GM19025 (cell line): Measurements from ENCODE around the gene SSU72.
"Not testable (repeated sequence)": the region's sequence is repeated elsewhere in the genome, so short reads cannot be mapped to it uniquely, and the experiment has no call there.

Experiments
- ATAC-seq: cut with Tn5 transposase; IDR thresholded peaks from one replicate; pipeline ENCODE4 v1.9.1; 2021; ENCODE audit warnings: mild to moderate bottlenecking, low read depth, moderate library complexity; ENCODE audit not compliant: unreplicated experiment

Gene SSU72

DNA sequence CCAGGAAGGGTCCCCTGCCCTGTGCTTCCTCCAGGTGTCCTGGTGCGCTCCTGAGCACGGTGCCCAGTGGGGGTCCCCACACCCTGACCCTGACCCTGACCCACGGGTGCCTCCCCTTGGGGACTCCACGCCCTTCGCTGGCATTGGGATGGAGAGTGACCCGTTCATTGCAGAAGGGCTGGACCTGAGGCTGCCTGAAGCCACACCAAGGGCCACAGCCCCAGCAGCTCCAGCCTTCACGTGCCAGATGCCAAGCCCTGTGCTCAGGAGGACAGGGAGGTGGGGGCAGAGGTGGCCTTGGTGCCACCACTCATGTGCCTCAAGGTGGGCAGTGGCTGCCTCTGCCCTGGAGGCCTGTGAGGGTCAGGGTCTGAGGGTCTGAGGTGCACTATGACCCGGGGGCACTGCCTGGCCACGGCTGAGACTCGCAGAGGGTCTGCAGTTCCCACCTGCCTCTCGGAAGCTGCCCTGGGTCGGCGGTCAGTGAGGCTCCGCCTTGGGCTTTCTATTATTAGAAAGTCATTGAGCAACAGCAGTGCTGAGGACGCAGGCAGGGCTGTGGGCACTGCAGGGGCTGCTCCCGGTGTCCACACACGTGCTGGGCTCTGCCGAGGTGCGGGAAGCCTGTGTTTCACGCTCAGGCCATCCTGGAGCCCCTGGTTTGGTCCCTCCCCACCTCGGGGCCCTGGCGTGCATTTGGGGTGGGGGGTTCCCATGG lies 41.3 kb downstream of the SSU72 start:
- ATAC-seq: not testable (repeated sequence)

DNA sequence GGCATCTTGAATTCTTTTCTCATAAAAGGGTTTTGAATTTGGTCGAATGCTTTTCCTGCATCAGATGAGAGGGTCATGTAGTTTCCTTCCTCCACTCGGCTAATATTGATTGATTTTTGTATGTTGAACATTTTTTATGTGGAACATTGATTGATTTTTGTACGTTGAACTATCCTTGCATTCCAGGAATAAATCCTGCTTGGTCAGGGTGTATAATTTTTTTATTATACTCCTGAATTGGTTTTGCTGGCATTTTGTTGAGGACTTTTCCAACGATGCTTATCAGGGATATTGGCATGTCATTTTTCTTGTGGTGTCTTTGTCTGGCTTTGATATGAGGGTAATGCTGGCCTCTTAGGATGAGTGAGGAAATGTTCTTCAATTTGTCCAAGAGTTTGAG lies 42.7 kb downstream of the SSU72 start:
- no peak for ATAC-seq

DNA sequence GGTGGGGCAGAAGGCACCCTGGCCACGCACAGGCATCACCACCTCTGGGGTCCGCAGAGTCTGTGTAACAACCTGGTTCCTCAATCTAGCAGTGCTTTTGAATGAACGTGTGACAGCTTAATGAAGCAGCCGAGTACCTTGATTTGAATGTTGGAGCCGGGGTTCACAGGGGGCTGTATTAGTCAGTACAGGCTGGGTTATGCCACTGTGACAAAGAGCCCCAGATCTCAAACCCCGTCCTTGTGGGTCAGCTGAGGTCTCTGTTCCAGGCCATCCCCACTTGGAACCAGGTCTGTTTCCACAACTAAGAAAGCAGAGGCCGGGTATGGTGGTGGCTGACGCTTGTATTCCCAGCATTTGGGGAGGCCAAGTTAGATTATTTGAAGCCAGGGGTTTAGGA lies 44.7 kb downstream of the SSU72 start:
- ATAC-seq: no peak

DNA sequence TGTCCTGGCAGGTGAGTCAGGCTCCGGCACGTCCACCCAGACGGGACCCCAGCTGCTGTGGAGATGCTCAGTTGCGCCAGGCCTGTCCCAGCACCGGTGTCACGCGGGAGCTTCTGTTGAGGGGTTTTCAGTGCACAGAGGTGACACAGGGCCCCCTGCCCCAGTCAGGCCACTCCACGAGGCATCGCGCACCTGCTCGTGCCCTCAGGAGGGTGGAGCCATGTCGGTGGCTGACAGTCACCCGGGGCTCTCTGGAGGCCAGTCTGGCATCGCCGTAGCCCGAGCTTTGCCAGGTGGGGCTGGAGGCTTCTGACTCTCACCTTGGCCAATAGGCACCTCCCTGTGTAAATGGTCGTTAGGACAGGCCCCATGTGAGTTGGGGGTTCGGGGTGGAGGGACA lies 45.3 kb downstream of the SSU72 start:
- no peak for ATAC-seq

DNA sequence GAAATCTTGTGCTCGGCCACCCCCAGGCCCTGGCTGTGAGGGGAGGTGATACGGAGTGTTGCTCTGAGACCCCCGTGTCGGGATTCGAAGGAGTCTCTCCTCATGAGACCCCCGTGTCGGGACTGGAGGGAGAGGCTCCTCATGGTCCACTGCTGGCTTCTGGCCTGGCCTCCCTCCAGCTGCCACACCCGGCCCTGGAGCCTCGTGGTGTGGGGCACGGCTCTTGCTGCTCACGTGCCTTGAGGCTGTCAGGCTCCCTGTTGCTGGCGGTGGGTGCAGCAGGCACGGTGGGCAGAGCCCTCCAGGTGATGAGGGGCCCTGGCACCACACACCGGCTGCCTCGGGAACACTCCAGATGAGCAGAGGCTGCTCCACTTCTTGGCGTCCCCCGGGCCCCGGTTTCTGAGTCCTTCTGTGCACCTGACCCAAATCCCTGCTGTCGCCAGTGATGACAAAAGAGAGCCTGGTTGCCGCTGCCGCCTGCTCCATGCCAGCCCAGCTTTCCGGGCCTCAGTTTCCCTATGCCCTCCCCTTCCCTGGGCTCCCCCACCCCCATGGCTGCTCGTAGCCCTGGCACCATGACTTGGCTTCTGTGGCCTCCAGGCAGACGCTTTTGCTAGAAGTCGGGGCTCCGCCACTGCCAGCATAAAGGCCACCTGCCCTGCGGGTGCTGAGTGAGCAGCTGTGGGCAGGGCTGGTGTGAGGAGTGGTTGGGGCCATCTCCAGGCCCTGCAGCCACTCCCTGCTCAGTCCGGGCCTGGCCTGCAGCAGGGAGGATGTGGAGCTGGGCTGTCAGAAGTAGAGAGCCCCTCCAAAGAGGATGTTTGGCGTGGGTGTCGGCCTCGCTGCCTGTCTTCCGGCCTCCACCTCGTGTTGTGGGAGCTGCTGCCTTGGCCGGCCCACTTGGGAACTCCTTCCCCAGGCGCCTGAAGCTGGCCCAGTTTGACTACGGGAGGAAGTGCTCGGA lies 46.1 kb downstream of the SSU72 start:
- no peak for ATAC-seq

DNA sequence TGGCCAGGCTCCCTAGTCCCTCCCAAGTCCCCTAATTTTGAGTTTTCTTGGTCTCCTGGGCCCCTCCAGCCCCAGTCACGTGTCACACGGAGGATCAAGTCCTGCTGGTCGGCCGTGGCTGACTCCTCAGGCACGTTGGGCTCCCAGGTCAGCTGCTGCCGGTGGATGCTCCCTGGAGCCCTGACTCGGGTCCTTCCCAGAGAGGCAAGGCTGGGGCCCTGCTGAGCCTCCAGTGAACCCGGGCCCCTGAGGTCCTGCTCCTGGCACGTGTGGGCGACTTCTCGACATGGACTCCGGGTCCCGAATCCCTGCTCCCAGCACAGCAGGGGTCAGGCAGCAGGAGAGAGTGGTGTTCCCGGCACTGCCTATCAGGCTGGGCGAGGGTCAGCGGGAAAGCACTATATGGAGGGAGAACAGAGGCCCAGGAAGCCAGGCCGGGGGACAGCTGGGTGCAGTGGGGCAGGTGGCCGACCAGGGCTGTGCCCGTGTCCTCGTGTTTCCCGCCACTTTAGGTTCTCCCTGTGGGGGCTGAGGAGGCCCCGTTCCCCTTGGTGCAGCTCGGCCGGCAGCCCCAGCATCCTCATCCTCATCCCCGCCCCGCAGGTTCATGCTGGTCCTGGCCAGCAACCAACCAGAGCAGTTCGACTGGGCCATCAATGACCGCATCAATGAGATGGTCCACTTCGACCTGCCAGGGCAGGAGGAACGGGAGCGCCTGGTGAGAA lies 47.4 kb downstream of the SSU72 start:
- no peak for ATAC-seq

DNA sequence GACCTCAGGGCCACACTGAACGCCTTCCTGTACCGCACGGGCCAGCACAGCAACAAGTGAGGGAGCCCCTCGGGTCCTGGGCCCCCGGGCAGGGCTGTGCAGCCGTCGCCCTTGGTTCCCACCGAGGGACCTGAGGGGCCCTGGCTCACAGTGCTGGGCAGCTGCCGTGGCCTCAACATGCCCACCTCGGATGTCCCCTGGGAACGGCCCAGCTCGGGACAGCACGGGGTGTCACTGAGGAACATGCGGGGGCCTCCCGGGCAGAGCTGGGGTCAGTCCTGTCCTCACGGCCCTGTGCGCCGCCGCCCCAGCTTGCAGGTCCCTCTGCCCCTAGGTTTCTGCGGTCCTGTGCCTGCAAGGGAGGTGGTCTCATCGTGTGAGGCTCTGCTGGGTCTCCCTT lies 48.2 kb downstream of the SSU72 start:
- ATAC-seq: not testable (repeated sequence)

DNA sequence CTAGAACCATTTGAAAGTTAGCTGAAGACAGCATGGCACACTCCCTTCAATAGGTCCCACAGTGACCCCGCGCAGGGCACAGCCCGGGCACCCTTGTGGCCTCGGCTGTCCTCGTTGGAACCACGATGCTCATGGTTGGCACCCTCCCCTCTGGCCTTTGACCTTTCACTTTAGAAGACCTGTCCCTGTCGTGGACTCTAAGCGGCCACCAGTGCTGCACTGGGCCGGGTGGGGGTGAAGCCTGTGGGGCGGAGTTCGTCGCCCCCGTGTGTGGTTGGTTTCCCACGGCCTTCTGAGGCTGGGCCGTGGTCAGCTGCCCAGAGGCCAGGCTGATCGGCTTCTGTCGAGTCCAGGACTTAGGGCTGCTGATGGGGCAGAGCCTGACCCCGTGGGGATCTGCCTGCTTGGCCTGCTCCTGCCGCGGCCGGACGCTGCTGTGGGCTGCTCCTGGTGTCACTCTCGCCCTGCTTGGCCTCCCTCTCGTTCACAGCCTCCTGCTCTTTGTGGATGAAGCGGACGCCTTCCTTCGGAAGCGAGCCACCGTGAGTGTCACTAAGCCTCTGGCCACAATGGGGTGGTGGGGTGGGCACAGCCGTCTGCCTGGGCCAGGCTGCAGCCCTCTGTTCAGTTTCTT lies 49.8 kb downstream of the SSU72 start:
- ATAC-seq: not testable (repeated sequence)

DNA sequence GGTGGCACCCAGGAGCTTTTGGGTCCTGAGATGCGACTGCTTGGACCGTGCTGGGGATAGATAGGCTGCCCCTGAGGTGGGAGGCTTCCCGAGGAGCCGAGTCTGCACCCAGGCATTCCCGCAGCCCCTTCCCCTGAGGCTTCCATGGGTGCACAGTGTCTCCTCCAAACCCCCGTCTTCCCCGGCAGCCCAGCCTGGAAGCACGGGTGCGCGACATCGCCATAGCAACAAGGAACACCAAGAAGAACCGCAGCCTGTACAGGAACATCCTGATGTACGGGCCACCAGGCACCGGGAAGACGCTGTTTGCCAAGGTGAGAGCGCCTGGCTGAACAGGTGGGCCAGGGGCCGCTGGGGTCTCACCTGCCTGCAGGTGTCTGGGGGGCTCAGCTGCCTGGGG lies 51.0 kb downstream of the SSU72 start:
- not testable (repeated sequence) for ATAC-seq

DNA sequence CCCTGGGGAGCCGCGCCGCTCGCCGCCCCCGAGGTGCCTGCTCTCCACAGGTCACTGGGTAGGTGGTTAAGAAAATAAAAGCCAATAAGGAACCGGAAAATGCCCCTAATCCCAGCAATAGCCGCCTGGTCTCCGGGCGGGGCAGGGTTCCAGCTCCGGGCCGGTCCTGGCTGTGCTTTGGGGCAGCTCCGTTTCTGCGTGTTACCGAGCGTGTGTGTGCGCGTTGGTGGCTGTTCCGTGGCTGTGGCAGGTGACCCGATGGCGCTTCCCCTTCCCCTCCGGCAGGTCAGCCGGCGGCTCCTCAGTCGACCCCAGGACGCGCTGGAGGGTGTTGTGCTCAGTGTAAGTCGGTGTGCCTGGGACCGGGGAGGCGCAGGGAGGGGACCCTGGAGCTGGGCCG lies 51.4 kb downstream of the SSU72 start:
- ATAC-seq: not testable (repeated sequence)

DNA sequence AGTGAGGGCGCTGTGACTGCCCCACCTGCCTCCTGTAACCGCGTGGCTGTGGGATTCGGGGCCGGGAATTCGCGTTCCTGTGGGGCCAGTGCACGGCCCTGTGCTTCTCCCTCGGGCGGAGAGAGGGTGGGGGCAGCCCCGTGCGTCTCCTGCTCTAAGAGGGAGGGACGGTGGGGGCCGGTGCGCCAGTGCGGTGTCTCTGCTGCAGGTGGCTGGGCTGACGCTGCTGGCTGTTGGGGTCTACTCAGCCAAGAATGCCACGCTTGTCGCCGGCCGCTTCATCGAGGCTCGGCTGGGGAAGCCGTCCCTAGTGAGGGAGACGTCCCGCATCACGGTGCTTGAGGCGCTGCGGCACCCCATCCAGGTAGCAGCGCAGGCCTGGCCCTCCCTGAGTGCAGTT lies 52.1 kb downstream of the SSU72 start:
- ATAC-seq: not testable (repeated sequence)

DNA sequence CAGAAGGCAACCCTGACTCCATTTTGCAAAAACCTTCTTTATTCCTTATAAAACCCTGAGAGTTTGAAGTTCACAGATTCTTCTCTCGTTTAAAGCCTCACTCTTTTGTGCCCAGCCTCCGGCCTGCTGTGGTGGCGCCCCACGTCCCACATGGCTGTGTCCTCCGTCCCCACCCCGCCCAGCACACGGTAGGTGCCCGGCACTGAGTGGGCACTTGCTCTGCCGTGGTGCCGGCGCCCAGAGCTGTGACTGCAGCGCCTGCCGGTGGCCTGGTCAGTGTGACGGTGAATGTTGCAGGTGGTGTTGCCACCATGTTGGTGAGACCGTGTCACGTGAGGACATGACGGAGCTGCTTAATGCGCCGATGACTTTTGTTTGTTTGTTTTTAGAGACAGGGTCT lies 53.3 kb downstream of the SSU72 start:
- no peak for ATAC-seq

DNA sequence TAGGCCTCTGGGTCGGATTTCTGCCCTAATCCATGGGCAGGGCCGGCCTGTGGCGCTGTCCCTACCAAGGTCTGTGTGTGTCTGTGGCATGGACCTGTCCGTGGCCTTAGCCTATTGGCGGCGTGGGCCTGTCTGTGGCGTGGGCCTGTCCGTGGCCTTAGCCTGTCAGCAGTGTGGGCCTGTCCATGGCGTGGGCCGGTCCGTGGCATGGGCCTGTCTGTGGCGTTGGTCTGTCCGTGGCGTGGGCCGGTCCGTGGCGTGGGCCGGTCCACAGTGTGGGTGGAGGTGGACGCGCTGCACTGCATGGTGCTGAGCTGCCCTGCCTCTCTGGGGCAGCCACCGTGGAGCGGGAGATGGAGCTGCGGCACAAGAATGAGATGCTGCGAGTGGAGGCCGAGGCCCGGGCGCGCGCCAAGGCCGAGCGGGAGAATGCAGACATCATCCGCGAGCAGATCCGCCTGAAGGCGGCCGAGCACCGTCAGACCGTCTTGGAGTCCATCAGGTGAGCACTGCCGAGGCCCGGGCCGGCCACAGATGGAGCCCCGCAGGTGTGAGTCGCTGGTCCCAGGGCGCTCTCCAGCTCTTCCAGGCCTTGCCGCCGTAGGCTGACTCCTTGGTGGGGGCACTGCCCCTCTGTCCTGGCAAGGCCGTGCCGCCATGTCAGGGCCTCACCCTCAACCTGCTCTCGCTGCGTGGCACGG lies 54.7 kb downstream of the SSU72 start:
- ATAC-seq: not testable (repeated sequence)

DNA sequence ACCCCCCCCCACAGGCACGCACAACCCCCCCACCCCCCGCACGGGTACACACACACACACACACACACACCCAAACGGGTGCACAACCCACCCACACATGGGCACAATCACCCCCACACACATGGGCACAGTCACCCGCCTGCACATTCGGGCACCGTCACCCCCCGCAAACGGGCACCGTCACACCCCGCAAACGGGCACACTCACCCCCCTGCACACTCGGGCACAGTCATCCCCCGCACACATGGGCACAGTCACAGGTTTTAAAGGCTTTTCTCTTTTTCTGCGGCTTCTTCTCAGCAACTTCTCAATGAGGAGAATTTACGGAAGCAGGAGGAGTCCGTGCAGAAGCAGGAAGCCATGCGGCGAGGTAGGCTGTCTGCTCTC lies 56.0 kb downstream of the SSU72 start:
- not testable (repeated sequence) for ATAC-seq

DNA sequence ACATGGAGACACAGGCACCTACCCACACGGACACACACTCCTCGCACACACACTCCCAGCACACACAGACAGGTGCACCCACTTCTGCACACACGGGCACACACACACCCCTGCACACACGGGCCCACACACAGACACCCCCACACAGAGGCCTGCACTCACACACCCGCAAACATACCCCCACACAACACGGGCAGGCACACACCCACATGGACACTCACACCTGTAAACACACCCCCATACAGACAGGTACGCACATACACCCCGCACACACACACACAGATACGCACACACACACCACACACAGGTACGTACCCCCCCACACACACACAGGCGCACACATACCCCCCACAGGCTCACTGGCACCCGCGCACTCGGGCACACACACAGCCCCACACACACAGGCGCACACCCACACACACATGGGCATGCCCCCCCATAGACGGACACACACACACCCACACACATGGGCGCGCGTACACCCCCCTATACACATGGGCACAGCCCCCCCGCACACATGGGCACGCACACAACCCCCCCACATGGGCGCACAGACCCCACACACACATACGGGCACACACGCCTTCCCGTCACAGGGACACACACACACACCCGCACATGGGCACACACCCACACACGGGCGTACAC lies 56.6 kb downstream of the SSU72 start:
- no peak for ATAC-seq

DNA sequence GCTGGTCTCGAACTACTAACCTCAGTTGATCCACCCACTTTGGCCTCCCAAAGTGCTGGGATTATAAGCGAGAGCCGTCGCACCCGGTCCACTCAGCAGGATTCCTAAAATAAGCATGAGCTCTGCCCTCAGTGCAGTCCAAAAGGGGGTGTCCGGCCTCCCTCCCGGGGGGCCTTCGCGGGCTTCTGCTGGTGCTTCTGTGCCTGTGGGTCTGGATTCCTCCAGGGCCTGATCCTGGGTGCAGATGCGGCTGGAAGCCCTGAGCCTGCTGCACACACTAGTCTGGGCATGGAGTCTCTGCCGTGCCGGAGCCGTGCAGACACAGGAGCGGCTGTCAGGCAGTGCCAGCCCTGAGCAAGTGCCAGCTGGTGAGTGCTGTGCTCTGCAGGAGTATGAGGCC lies 57.7 kb downstream of the SSU72 start:
- not testable (repeated sequence) for ATAC-seq

DNA sequence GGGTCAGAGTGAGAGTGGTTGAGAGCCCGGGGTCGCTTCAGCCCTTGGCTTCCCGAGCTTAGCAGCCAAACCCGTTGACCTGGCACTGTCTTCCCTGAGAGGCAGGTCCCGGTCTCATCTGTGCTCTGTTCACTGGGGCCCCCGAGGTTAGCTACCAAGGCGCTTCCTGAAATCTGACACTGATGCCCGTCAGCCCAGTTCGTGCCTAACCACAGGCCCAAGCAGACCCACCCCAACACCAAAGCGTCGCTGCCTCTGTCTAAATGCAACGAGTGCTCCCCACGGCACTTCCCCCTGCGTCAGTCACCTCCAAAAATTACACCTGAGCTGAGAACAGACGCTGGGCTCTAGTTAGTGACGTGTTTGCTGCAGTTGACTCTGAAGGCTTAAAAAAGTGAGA lies 60.3 kb downstream of the SSU72 start:
- not testable (repeated sequence) for ATAC-seq

DNA sequence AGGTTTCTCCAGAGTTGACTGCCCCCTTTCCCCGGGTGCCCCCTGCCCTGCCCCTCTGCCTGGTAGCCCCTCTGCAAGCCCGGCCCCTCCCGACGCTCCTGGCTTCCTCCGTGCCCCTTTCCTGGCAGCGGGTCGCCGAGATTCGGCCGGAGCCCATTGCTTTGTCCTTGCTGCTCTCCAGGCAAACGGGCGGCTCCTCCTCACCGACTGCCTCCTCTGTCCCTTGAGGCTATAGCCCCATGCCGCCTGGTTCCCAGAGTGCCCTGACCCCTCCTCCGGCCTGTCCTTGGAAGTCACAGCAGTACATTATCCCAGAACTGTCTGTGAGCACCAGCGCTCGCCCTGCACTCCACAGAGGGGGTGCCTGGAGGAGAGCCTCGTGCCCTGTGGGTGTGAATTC lies 61.0 kb downstream of the SSU72 start:
- not testable (repeated sequence) for ATAC-seq

DNA sequence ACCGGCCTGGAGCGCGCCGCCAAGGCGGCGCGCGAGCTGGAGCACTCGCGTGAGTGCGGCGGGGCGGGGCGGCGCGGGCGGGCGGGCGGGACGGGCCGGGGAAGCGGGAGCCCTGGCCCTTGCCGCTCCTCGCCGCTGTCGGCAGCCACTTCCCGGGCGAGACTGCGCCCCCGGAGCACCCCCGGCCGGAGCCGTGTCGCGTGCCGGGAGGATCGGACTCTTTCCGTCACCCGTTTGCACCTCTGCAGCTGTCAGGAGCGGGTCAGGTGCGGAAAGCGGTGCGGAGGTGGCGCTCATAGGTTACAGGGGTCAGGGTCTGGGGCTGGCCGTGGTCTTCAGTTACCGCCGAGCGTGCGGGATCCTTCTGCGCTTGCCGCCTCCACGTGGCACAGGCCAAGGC lies 62.2 kb downstream of the SSU72 start:
- peak; percentile 3 for ATAC-seq
